Natural killer cell (primary cell): Measurements from ENCODE around the gene NPDC1. TPM values are rescaled to one million over a fixed set of nuclear protein-coding genes. Genes with fewer than 3 reads are reported as not detected.

Experiments
- ATAC-seq, 3 donors: fragments of 150-1000 bp in 2 of 3; fragments of 200-7000 bp in 1 of 3; cut with Tn5 transposase; 1 replicate in 1 of 3; 2 replicates in 2 of 3; pipeline ENCODE4 v1.10.0; 2021; ENCODE audit warnings: mild to moderate bottlenecking in 2 of 3, moderate library complexity in 2 of 3
- DNase-seq, 2 donors: peaks; one replicate each; pipeline versions ENCODE4 v3.0.0 to v3.0.0-alpha.2; 2013 to 2021; ENCODE audit warnings: mixed read lengths in 1 of 2
- H3K27ac ChIP-seq: one replicate; pipeline ENCODE4 v1.5.1; 2013; ENCODE audit warnings: mild to moderate bottlenecking, low read length
- H3K27me3 ChIP-seq: one replicate; pipeline ENCODE4 v1.6.1; 2013; ENCODE audit warnings: low read length; ENCODE audit not compliant: control insufficient read depth, insufficient read depth
- H3K36me3 ChIP-seq: one replicate; pipeline ENCODE4 v1.6.1; 2013; ENCODE audit warnings: low read length; ENCODE audit not compliant: control insufficient read depth, insufficient read depth
- H3K4me1 ChIP-seq: one replicate; pipeline ENCODE4 v1.6.1; 2013; ENCODE audit warnings: low read length; ENCODE audit not compliant: control insufficient read depth, insufficient read depth
- H3K4me3 ChIP-seq: one replicate; pipeline ENCODE4 v1.5.1; 2013; ENCODE audit warnings: low read length
- H3K9me3 ChIP-seq: one replicate; pipeline ENCODE4 v1.6.1; 2013; ENCODE audit warnings: low read length; ENCODE audit not compliant: control insufficient read depth, insufficient read depth
- H3K27ac Mint-ChIP-seq, 2 donors: one replicate each; pipeline ENCODE4 v1.8.0; 2022; ENCODE audit warnings: mild to moderate bottlenecking in 2 of 2, mixed read lengths in 2 of 2, moderate library complexity in 1 of 2
- H3K27me3 Mint-ChIP-seq, 2 donors: one replicate each; pipeline ENCODE4 v1.8.0; 2022; ENCODE audit warnings: low read depth in 2 of 2, mixed read lengths in 2 of 2
- H3K36me3 Mint-ChIP-seq: one replicate; pipeline ENCODE4 v1.8.0; 2022; ENCODE audit warnings: mixed read lengths
- H3K4me1 Mint-ChIP-seq, 2 donors: one replicate each; pipeline ENCODE4 v1.8.0; 2022; ENCODE audit warnings: mixed read lengths in 2 of 2
- H3K4me3 Mint-ChIP-seq: one replicate; pipeline ENCODE4 v1.8.0; 2022; ENCODE audit warnings: mild to moderate bottlenecking, moderate library complexity, mixed read lengths
- H3K9me3 Mint-ChIP-seq, 2 donors: one replicate each; pipeline ENCODE4 v1.8.0; 2022; ENCODE audit warnings: mixed read lengths in 2 of 2
- CTCF ChIP-seq: fragments of 200-600 bp; IDR thresholded peaks from one replicate; pipeline ENCODE4 v1.8.0; 2022; ENCODE audit warnings: antibody characterized with exemption
- WGBS: methylation state at CpG from one replicate; pipeline ENCODE4 v1.1.7; 2013; ENCODE audit warnings: missing lambda C conversion rate; ENCODE audit not compliant: insufficient coverage; 5-methylcytosine and 5-hydroxymethylcytosine counted together
- intact Hi-C: fragments of 100-400 bp; cut with micrococcal nuclease; formaldehyde crosslinking; loops from one replicate; pipeline ENCODE4 v1.14.2; 2022
- total RNA-seq, 4 donors: library from RNA; stranded (reverse); fragments of 120-200 nt in 1 of 4; gene quantifications; one replicate each; pipeline versions ENCODE4 v1.2.3 to v1.2.4, GENCODE V29; 2013 to 2022

The NPDC1 gene
- total RNA-seq, 3 donors from 2014 or later (not counting 1 experiment from before 2014, with no cell fraction given) = 0.87 to 5.6 (median 3.4) TPM

- Mint-ChIP-seq H3K27ac (no peak overlapping the region), H3K4me3 (no peak overlapping the region), H3K27me3 (peaks cover 7 to 35% of the 10 kb centered on the region in 2 donors), H3K9me3 (no peaks in the 10 kb centered on the region), H3K36me3 (no peaks in the 10 kb centered on the region), H3K4me1 (peaks cover 0 to 5% of the 10 kb centered on the region in 2 donors)
- no peak for TF ChIP-seq CTCF
- Histone ChIP-seq H3K27me3 (peaks cover 66% of the 10 kb centered on the region), H3K27ac (no peak overlapping the region), H3K4me1 (peaks cover 29% of the 10 kb centered on the region), H3K9me3 (no peaks in the 10 kb centered on the region), H3K36me3 (no peaks in the 10 kb centered on the region), H3K4me3 (no peak overlapping the region)
- WGBS = 82% methylated on average over 5 of the region's 5 CpGs
- no peak for DNase-seq
- intact Hi-C loops = no loop called here
- ATAC-seq = no peak
These were observed 4.6 kb upstream of the NPDC1 start for GRCh38 chr9:137050570-137050969.

GRCh38 chr9:137049544-137050449 lies 3.8 kb upstream of the NPDC1 start:
- no peaks in the 10 kb centered on the region for H3K36me3 Mint-ChIP-seq
- H3K27me3 ChIP-seq = peaks cover 72% of the 10 kb centered on the region

GRCh38 chr9:137048655-137049543 lies 2.9 kb upstream of the NPDC1 start:
- TF ChIP-seq CTCF = no peak

More at GRCh38 chr9:137049544-137050449, 3.8 kb upstream of the NPDC1 start:
- DNase-seq = peak in 1 of 2 donors; percentile 78
- H3K4me1 Mint-ChIP-seq = peaks cover 5 to 6% of the 10 kb centered on the region in 2 donors
- H3K9me3 Mint-ChIP-seq = no peaks in the 10 kb centered on the region
- ATAC-seq = peak; percentile 38 to 52 (median 41)
- no peak overlapping the region for H3K27ac Mint-ChIP-seq
- H3K36me3 ChIP-seq = no peaks in the 10 kb centered on the region
- no peak for TF ChIP-seq CTCF
- H3K4me3 Mint-ChIP-seq = peak overlapping the region; percentile 17
- H3K9me3 ChIP-seq = no peaks in the 10 kb centered on the region
- H3K4me3 ChIP-seq = no peak overlapping the region
- intact Hi-C loops = loop anchor here (5.0 kb wide), 1 partner anchor 178 kb away; the partner anchor contains the start of genes CYSRT1 and RNF224
- peaks cover 36% of the 10 kb centered on the region for H3K4me1 ChIP-seq
- H3K27me3 Mint-ChIP-seq = peaks cover 12 to 40% of the 10 kb centered on the region in 2 donors
- WGBS = 39% methylated on average over 38 of the region's 38 CpGs
- H3K27ac ChIP-seq = no peak overlapping the region

More at GRCh38 chr9:137048655-137049543, 2.9 kb upstream of the NPDC1 start:
- Mint-ChIP-seq H3K4me3 (no peak overlapping the region), H3K4me1 (peaks cover 5 to 7% of the 10 kb centered on the region in 2 donors), H3K9me3 (no peaks in the 10 kb centered on the region), H3K27ac (no peak overlapping the region), H3K36me3 (no peaks in the 10 kb centered on the region), H3K27me3 (peaks cover 14 to 43% of the 10 kb centered on the region in 2 donors)
- H3K36me3 ChIP-seq = no peaks in the 10 kb centered on the region
- H3K27me3 ChIP-seq = peaks cover 81% of the 10 kb centered on the region
- ATAC-seq = no peak
- no peak overlapping the region for H3K4me3 ChIP-seq
- 40% methylated on average over 72 of the region's 72 CpGs for WGBS
- DNase-seq = no peak
- no peaks in the 10 kb centered on the region for H3K9me3 ChIP-seq
- intact Hi-C loops = loop anchor here (5.0 kb wide), 1 partner anchor 178 kb away; the partner anchor contains the start of genes CYSRT1 and RNF224
- H3K27ac ChIP-seq = no peak overlapping the region
- peaks cover 42% of the 10 kb centered on the region for H3K4me1 ChIP-seq
